G401 (cell line): ENCODE data around the gene DCC. TPM values are rescaled to one million over a fixed set of nuclear protein-coding genes. Genes with fewer than 3 reads are reported as not detected.

Source experiments
- DNase-seq: peaks from one replicate; pipeline ENCODE4 v3.0.0-alpha.2; 2015; ENCODE audit warnings: low spot score
- in situ Hi-C: cut with HindIII; loops from 2 replicates; pipeline ENCODE4 v1.10.0; 2016; ENCODE audit warnings: low sequenced_read_pairs, mixed read lengths
- total RNA-seq: library from RNA; depleted of rRNA; stranded (reverse); fragments of >200 nt; shearing (Covaris generic); gene quantifications from 2 replicates; pipeline ENCODE4 v1.2.3, GENCODE V29; 2014

DCC gene
- total RNA-seq, 1 experiment from 2014 or later: not detected

- in situ Hi-C loops: no loop called here
These were observed 1212.0 kb downstream of the DCC start for GRCh38 chr18:53551868-53552426.

GRCh38 chr18:53553030-53553429 lies 1213.0 kb downstream of the DCC start:
- no peak for DNase-seq
- in situ Hi-C loops: no loop called here

More at GRCh38 chr18:53551868-53552426, 1212.0 kb downstream of the DCC start:
- no peak for DNase-seq

GRCh38 chr18:53556450-53556849 lies 1216.5 kb downstream of the DCC start:
- DNase-seq: no peak
- in situ Hi-C loops: no loop called here

GRCh38 chr18:53560546-53560945 lies 1220.5 kb downstream of the DCC start:
- no peak for DNase-seq
- in situ Hi-C loops: no loop called here

GRCh38 chr18:53566626-53567025 lies 1226.6 kb downstream of the DCC start:
- in situ Hi-C loops: no loop called here

GRCh38 chr18:53567929-53568574 lies 1228.1 kb downstream of the DCC start:
- DNase-seq: peak; percentile 16
- in situ Hi-C loops: no loop called here

More at GRCh38 chr18:53566626-53567025, 1226.6 kb downstream of the DCC start:
- no peak for DNase-seq
